HG03520 (cell line): ENCODE results near the gene TFEB.

Experiments used
- ATAC-seq: cut with Tn5 transposase; IDR thresholded peaks from one replicate; pipeline ENCODE4 v1.9.1; 2021; ENCODE audit warnings: mild to moderate bottlenecking, moderate library complexity; ENCODE audit not compliant: unreplicated experiment

The TFEB gene

DNA sequence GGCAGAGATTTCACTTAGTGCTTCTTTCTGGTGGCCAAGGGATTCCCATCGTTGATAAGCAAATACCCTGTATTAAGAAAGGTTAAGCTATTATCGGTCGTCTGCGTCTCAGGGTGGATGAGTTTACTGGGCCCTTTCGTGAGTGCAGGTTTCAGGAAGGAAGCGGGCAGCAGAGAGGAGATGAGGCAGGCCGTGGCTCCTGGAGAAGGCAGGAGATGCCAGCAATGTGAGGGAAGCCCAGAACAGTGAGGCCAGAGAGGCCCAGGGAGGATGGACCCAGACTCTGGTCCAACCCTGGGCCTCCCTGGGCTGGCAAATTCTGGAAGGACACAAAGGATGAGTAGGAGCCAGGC, 11.2 kb downstream of the TFEB start:
- no peak for ATAC-seq

DNA sequence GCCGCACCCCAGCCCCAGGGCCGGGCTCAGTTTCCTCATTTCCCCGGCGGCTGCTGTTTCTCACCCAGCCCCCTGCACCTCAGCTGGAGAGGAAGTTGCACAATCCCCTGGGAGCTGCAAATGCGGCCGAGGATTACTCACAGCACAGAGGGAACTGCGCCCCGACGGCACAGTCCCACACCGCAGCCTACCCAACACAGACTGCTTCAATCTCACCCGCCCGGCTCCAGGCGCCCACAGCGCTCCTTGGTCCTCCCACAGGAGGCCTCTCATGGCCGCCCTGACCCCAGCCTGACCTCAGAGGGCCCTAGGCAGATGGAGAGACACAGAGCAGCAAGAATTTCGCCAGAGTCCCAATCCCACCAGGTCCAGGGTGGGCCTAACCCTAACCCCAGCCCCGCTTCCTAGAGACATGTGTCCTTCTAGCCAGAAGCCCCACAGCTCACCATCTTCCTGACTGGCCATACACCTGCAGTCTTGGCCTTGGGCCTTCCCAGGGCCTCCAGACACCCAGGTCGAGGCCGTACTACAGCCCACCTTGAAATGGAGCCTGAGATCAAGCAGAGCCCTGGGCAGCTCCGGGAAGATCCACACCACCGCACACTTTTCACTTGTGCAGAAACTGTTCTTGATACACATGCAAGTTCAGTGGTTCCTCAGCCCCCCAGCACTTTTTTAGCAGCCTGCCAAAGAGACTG, 11.7 kb downstream of the TFEB start:
- peak; percentile 72 for ATAC-seq

DNA sequence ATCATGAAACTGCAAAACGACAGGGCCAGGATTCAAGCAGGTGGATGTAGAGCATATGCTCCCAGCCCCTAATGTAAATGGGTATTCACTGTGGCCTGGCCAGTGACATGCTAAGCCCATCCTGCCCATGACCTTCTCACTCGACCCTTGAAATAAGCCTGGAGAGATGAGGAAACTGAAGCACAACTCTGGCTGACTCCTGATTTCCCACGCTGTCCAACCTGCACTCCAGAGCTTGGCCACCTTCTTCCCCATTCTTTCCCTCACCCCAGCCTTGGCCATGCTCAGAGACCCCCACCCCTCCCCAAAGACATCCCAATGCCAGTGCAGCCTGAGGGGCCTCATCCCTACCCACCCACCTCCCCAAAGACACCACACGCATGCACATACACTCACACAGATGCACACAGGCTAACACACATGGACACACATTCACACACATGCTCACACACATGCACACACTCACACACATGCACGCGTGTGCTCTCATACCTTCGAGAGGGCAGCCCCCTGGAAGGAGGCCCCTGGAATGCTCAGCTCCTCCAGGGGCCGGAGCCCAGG, 12.4 kb downstream of the TFEB start:
- no peak for ATAC-seq

DNA sequence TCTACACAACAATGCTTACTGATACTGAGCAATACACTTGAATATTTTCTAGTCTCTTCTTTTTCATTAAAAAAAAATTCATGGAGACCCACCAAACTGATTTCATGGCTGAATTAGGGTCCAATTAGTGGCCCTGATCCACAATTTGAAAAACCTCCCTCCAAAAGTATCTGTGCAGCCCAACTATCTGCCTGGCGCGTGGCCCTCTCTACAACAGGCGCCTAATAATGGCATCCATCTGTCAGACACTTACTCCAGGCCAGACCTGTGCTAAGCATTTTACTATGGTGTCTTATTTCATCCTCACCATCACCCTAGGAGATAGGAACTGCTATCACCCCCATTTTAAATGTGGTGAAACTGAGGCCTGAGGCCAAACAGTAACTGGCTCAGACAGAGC, 14.0 kb downstream of the TFEB start:
- ATAC-seq: no peak

DNA sequence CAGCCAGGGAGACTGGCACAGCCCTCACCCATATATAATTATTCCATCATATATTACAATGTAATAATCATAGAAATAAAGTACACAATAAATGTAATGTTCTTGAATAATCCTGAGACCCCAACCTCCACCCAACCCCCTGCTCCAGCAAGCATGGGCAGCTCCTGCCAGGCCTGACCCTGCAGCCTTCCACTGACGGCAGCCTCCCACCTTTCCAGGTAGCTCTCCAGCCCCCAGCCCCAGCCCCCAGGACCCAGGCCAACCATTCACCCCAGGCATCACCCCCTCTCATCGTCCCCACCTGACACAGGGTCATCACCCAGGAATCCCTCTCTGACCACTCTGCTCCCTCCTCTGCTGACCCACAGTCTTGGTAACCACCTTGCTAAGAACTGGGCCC, 14.6 kb downstream of the TFEB start:
- no peak for ATAC-seq

DNA sequence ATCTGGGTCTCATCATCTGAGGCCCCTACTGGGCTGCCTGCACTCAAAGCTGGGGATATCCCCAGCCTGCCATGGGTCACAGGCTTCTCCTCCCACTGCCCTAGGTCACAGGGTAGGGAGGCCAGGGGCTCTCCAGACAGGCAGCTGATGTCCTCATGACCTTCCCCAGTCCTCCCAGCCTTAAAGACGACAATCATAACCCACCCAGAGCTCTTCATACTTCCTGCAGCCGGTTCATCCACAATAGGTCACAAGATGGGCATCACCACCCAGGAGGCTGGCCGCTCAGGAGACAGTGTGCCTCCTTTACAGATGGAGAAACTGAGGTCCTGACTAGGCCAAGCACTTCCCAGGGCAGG, 15.2 kb downstream of the TFEB start:
- ATAC-seq: no peak

DNA sequence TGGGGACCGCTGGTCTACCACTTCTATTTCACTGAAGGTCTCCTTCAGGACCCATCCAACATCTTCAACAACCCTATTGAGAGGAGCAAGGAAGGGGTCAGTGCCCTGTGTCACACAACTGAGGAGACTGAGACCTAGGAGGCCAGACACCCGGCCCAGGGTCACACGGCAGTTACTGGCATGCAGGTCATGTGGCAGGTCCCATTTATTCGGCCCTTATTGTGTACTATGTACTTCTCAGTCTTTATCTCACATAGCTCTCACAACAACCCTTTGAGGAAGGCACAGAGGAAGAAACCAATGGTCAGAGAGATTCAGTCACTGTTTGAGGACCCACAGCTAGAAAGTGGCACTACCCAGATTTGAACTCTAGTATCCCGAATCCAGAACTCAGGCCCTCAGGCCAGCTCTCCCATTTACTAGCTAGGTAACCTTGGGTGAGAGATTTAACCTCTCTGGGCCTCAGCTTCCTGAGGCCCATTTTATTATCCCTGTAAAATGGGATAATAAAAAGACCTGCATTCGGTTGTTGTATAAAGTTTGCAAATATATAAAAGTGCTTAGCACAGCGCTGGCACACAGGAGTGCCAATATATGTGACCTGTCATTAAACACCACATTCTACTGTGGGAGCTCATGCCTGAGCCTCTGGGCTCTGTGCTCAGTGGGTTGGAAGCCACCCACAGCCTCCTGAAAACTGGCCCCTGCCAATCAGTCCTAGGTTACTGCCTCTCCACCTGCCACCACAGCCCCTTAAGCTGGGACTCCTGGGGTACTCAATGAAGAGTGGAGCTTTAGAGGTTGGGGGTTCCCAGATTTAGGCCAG, 15.8 kb downstream of the TFEB start:
- ATAC-seq: no peak

DNA sequence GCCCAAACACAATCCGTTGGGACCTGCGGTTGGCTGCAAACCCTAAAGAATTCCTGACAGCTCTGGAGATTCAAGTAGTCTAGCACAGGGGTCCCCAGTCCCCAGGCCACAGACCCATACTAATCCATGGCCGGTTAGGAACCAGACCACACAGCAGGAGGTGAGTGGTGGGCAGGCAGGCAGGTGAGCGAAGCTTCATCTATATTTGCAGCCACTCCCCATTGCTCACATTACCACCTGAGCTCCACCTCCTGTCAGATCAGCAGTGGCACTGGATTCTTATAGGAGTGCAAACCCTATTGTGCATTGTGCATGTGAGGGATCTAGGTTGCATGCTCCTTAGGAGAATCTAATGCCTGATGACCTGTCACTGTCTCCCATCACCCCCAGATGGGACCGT, 16.6 kb downstream of the TFEB start:
- no peak for ATAC-seq

DNA sequence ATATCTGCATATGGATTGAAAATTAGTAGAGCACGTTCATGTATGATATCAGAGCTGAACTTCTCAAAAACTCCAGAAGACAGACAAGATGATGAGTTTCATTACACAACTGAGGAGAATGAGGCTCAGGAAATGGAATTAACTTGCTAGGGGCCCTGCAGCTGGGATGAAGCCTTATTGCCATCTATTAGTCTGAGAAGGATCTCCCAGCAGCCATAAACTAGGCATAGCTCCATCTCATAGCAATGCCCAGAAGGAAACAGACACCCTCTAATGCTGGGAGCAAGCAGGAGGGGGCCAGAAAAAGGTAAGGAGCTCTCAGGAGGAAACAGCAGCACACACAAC, 18.0 kb downstream of the TFEB start:
- no peak for ATAC-seq

DNA sequence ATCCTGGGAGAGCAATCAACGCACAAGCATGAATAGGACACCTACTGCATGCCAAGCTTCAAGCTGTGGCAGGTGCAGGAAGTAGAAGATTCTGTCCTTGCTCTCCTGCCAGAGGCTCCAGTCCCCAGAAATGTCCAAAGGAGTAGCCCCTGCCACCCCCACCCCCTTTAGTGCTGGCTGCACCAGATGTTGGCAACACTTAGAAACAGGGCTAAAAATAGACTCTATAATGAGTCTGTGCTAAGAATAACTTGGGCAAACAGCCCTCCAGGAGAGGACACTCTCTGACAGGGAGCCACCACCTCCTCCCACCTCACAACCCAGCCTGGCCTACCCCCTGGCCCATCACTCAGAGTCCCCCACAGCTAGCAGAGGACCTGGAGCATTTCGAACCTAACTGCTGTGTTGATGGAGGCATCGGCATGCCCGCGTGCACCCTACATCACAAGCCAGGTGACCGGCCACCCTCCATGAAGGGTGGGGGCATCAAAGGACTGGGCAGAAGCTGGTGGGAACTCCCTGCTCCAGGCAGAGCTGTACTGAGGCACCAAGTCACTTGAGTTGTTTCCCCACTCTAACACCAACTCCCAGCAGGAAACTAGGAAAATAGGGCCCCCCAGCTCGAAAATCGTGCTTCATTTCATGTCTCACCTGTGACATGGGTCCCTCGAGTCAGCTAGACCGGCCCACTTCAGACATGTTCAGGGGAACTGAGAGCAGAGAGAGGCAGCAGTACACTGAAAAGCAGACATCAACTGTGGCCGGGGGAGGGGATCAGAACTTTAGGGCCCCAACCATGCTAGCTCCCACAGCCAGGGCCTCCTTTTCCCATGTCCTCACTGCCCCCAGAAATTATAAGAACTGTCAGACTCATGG, 18.7 kb downstream of the TFEB start:
- ATAC-seq: no peak

DNA sequence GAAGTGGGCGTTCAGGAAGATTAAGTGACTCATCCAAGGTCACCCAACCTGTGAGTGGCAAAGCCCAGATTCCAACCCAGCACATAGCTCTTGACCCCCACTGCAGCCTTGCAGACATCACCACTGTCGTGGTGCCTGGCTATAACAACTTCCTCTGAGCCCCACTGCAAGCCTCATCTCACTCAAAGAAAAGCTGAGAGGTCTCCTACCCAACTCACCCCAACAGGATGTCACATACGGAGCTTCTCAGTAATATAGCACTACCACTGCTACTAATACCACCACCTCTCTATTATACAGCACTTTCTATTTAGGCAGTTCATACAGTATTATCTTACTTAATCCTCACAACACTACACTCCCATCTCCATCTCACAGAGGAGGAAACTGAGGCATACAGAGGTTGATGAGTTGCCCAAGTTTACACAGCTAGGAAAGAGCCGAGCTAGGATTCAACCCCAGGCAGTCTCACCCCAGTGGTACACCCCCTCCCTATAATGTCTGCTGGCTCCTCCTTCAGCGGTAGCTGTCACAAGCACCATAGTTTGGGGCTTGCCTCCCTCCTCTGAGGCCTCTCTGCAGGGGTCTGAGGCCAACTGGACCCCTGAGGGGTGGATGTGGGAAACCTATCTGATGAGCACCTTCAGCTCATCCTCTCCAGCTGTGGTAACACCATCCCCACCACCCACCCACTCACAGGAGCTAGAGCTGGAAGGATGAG, 19.5 kb downstream of the TFEB start:
- ATAC-seq: no peak

DNA sequence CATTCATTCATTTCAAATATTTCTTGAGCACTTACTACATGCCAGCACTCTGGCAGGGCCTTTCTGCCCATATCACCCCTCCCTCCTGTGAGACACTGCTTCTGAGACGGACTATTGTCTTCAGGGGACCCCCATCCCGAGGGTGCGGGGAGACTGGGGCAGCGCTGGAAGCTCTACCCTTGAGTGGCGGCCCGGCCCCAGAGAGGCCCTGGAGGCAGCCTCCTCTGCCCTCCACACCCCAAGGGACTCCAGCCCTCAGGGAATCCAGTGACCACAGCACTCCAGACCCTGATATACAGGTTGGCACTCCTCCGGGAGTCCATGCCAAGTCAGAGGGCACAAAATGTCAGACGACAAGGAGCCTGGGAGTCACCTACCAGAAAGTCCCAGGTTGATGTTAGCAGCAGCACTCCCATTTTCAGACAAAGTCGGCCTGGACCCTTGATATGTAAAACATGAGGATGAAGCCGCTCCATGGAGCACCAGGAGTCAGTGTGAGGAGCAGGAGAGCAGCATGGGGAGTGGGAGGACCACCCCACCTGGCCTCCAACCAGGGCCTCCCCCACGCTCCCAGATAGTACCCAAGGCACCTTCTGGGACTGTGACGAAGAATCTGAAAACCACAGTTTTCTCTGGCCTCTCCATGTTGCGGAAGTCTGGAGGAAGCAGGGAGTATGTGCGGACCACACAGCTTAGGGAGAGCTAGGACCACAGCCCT, 20.7 kb downstream of the TFEB start:
- ATAC-seq: no peak

DNA sequence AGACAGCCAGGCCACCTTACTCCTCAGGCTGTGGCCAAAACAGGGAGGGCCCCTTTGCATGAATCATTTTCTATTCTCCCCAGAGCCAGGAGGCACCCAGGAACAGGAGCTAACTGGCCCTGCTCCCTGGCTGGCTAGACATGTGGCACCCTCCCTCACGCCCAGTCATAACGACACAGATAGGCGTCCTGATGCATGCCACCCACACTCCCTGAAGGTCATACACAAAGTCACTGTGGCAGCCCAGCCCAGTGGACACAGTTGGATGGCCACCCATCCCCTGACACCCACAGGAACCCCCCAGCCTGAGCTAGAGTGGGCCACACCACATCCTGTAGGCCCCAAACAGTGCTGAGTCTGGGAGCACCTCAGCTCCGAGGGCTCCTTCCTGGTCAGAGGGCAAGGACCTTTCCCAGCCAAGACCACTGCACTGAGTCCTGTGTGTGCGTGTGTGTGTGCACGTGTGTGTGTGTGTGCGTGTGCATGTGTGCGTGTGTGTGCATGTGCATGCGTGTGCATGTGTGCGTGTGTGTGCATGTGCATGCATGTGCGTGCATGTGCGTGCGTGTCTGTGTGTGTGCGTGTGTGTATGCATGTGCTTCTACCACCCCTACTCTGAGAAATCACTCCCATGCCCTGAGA, 21.6 kb downstream of the TFEB start:
- peak; percentile 42 for ATAC-seq

DNA sequence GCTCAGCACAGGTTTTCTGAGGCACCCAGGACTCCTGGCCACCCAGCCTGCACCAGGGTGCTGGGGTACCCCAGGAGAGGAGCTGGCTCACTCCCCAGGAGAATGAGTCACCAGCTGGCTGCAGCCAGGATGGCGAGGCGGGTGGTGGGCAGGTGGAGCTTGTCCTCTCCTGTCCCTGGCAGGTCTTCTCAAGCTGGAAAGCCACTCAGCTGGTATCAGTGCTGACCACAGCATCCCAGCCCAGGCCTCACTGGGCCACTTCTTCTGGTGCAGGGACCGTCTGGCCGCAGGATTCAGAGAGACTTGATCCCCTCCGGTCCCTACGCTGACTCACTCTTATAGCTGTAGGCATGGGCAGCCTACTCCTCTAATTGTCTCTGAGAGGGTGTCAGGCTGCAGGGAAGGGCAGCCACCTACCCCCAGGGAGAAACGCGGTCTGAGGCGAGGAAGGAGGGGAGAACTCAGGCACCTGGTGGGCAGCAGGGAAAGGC, 22.2 kb downstream of the TFEB start:
- ATAC-seq: peak; percentile 14

DNA sequence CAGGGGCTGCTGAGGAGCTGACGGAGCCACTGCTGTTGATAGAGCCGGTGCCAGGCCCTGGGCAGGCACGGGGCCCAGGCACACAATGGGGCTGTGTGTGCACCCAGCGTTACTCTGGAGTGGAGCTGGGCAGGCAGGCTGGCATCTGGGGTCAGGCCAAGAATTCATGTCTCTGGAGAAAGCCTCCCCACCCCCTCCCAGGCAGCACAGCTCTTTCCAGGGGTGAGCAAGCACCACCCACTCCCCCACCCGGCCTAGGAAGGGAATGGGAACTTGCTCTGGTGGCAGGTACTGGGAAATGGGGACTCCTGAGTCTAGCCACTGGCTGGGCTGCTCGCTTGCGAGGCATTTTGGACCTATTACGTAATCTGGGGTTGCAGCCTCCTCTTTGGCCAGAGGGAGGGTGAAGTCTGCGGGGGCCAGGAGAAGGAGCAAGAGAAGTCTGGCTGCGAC, 22.7 kb downstream of the TFEB start:
- no peak for ATAC-seq

DNA sequence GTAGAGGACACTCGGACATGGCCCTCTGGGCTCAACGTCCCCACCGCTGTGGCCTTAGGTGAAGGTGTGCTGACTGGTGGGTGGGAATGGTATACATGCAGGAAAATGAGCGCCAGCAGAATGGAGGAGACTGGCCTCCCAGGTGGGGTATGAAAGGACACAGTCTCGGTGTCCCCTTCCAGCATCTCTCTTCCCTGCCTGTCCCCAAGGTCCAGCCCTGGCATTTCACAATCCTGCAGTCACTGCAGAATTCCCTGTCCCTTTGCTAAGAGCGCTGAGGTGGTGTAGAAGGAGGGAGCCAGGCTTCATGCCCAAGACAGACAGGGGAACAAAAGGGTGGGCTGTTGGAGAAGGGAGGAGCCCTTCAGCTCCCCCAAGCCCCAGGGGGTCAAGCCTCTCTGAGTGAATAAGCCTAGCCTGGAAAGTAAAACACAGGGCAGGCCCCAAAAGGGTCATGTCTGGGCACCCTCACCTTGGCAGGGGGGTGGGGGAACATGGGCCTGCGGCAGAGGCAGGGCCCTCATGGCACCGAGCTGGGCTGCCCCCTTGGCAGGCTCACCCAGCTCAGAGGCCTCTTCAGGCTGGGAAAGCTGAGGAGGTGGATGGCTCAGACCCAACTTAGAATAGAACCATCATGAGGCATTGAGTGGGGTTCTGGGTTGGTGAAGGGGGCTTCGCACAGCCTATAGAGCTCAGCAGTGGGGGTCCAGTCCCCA, 23.9 kb downstream of the TFEB start:
- ATAC-seq: no peak

DNA sequence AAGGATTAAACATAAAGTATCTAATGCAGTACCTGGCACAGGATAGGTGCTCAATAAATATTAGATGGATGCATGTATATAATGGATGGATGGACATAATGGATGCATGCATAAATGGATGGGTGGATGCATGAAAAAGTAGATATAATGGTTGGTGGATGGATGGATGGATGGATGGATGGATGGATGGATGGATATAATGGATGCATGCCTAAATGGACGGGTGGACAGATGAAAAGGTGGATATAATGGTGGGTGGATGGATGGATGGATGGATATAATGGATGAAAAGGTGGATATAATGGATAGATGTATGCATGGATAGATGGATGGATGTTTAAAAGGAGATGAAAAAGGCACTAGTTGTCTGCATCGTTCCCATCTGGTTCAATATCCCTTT, 26.0 kb downstream of the TFEB start:
- ATAC-seq: no peak

DNA sequence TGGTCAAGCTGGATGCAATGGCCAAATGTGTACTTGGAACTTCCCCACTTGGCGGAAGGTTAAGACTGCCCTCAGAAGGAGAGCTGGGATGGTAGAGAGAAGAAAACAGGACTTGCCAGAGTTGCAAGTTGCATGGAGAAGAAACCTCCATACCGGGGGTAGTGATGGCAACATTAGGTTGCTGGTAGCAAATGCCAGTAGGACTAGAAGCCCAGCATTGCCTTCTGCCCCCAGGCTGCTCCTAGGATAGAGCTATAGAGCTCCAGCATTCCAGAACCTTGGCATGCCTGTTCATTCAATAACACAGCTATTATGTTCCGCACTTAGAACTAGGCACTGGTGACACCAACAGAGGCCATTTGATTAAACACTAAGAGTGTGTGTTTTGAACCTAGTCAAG, 26.6 kb downstream of the TFEB start:
- no peak for ATAC-seq
